Measurements from ENCODE around the gene GMDS.

GMDS gene

DNA sequence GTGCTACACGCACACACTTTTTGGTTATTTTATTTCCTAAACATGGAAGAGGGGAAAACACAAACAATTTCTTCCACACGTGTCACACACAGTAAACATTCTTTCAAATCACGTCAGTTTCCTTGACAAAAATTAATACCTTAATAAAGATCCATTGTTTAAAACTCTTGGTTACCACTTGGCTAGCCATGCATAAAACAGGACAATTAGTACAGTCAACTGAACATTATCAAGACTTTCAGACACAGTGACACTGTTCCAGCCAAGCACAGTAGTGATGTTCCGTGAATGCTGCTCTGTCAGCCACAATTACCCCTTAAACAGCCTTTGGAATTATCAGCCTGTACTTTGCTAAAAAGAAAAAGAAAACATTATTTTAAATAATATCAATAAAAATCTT lies 50.8 kb downstream of the GMDS start:
- ChIA-PET CTCF (interaction anchor here (1.1 to 1.8 kb wide), 6 partner anchors 12 to 598 kb away, joined by 3 to 9 read pairs (median 4); no protein-coding TSS in a partner anchor), POLR2A (no interaction called here)
- Histone ChIP-seq H3K9me3 (ENCODE audit: control extremely low read depth in 1 of 5, control insufficient read depth in 4 of 5, insufficient read depth in 2 of 5, low read depth in 1 of 5, low read length in 4 of 5) (peaks cover 0 to 8% (median 3%) of the 10 kb centered on the region in 5 experiments), H3K4me3 (ENCODE audit: control insufficient read depth in 1 of 7, extremely low read depth in 1 of 7, insufficient read depth in 4 of 7, low read depth in 2 of 7, low read length in 6 of 7) (no peak overlapping the region), H3K36me3 (ENCODE audit: control insufficient read depth in 4 of 4, insufficient read depth in 4 of 4, low read length in 3 of 4) (no peaks in the 10 kb centered on the region), H3K4me1 (ENCODE audit: control extremely low read depth in 1 of 4, control insufficient read depth in 4 of 4, insufficient read depth in 4 of 4, low read length in 3 of 4) (peaks cover 0 to 24% (median 3%) of the 10 kb centered on the region in 4 experiments), H3K27me3 (replicated peaks in 2 of 5; ENCODE audit: control insufficient read depth in 4 of 5, insufficient read depth in 5 of 5, low read length in 4 of 5) (no peaks in the 10 kb centered on the region), H3K27ac (ENCODE audit: insufficient read depth in 1 of 2, low read depth in 1 of 2, low read length in 2 of 2, poor library complexity in 1 of 2, severe bottlenecking in 2 of 2) (no peak overlapping the region)
- 89% methylated on average over 2 of the region's 4 CpGs for WGBS (ENCODE audit: insufficient coverage)
- no peak for DNase-seq

DNA sequence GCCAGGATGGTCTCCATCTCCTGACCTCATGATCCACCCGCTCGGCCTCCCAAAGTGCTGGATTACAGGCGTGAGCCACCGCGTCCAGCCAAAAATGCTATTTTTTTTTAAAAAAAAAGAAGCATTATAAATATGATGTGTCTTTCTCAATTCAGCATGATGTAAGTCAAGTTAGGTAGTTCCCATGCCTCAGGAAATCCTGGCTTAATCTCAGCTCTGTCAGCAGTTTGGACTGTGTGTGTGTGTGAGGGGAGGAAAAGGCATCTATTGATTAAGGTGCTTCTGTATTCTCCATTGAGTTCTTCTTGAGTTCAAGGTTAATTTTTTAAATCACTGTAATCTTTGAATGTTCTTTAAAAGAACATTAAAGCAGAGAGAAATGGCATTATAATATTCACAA lies 51.5 kb downstream of the GMDS start:
- CTCF ChIA-PET: interaction anchor here (0.9 to 1.8 kb wide), 4 partner anchors 11 to 597 kb away, joined by 3 to 9 read pairs (median 4); no protein-coding TSS in a partner anchor
- Histone ChIP-seq H3K4me3 (ENCODE audit: control insufficient read depth in 1 of 7, extremely low read depth in 1 of 7, insufficient read depth in 4 of 7, low read depth in 2 of 7, low read length in 6 of 7) (no peak overlapping the region), H3K4me1 (ENCODE audit: control extremely low read depth in 1 of 4, control insufficient read depth in 4 of 4, insufficient read depth in 4 of 4, low read length in 3 of 4) (peaks cover 0 to 30% (median 4%) of the 10 kb centered on the region in 4 experiments), H3K36me3 (ENCODE audit: control insufficient read depth in 4 of 4, insufficient read depth in 4 of 4, low read length in 3 of 4) (no peaks in the 10 kb centered on the region), H3K27ac (ENCODE audit: insufficient read depth in 1 of 2, low read depth in 1 of 2, low read length in 2 of 2, poor library complexity in 1 of 2, severe bottlenecking in 2 of 2) (no peak overlapping the region), H3K27me3 (replicated peaks in 2 of 5; ENCODE audit: control insufficient read depth in 4 of 5, insufficient read depth in 5 of 5, low read length in 4 of 5) (no peaks in the 10 kb centered on the region), H3K9me3 (ENCODE audit: control extremely low read depth in 1 of 5, control insufficient read depth in 4 of 5, insufficient read depth in 2 of 5, low read depth in 1 of 5, low read length in 4 of 5) (peaks cover 0 to 8% (median 3%) of the 10 kb centered on the region in 5 experiments)
- DNase-seq: no peak
- POLR2A ChIA-PET: no interaction called here
- no CpG with 5 or more reads among the region's 5 CpGs for WGBS (ENCODE audit: insufficient coverage)

DNA sequence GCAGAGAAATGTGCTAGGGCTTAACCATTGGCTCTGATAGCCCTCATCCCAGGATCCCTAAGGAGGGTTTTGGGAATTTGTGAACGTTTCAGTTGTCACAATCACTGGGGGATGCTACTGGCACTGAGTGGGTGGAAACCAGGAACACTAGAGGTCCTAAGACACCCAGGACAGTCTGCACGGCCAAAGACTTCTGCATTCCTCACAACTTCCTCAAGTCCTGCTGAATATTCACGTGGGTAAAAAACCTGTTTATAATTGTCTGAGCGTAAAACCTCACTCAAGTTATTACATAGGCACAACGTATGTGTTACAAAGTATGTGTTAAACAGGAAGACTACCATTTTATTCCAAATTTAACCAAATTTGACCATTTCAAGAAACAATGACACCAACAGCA lies 52.4 kb downstream of the GMDS start:
- peaks cover 0 to 8% (median 3%) of the 10 kb centered on the region in 5 experiments for H3K9me3 ChIP-seq (ENCODE audit: control extremely low read depth in 1 of 5, control insufficient read depth in 4 of 5, insufficient read depth in 2 of 5, low read depth in 1 of 5, low read length in 4 of 5)
- no peak overlapping the region for H3K27ac ChIP-seq (ENCODE audit: insufficient read depth in 1 of 2, low read depth in 1 of 2, low read length in 2 of 2, poor library complexity in 1 of 2, severe bottlenecking in 2 of 2)
- peaks cover 0 to 35% (median 4%) of the 10 kb centered on the region in 4 experiments for H3K4me1 ChIP-seq (ENCODE audit: control extremely low read depth in 1 of 4, control insufficient read depth in 4 of 4, insufficient read depth in 4 of 4, low read length in 3 of 4)
- ChIA-PET CTCF (interaction anchor here (0.8 to 2.5 kb wide), 4 partner anchors 12 to 299 kb away, joined by 3 to 9 read pairs (median 3); no protein-coding TSS in a partner anchor), POLR2A (interaction anchor here (0.6 kb wide), 1 partner anchor 32 kb away, joined by 3 read pairs; no protein-coding TSS in a partner anchor)
- WGBS (ENCODE audit: insufficient coverage): 0% methylated on average over 1 of the region's 5 CpGs
- DNase-seq: peak in 2 of 3 donors; percentile 57 to 74
- H3K36me3 ChIP-seq (ENCODE audit: control insufficient read depth in 4 of 4, insufficient read depth in 4 of 4, low read length in 3 of 4): no peaks in the 10 kb centered on the region
- no peak overlapping the region for H3K4me3 ChIP-seq (ENCODE audit: control insufficient read depth in 1 of 7, extremely low read depth in 1 of 7, insufficient read depth in 4 of 7, low read depth in 2 of 7, low read length in 6 of 7)
- no peaks in the 10 kb centered on the region for H3K27me3 ChIP-seq (replicated peaks in 2 of 5; ENCODE audit: control insufficient read depth in 4 of 5, insufficient read depth in 5 of 5, low read length in 4 of 5)

DNA sequence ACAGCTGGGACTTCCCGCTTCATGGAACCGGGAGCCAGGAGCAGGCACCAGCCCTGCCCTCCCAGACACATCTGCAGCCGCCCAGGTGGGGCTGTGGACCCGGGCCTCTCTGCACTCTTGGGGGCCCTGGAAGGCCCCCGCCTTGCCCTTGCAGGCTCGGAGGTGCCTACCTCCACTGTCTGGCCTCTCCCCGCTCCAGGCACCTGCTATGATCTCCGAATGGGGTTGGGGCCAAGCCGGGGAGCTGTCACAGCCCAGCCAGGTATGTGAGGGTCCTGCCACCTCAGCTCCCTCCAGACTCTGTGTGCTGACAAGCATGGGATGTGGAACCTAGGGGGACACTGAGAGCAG lies 54.0 kb downstream of the GMDS start:
- ChIA-PET POLR2A (interaction anchor here (1.3 kb wide), 1 partner anchor 30 kb away, joined by 3 read pairs; no protein-coding TSS in a partner anchor), CTCF (interaction anchor here (0.9 to 2.5 kb wide), 7 partner anchors 10 to 159 kb away, joined by 3 to 9 read pairs (median 3); no protein-coding TSS in a partner anchor)
- Histone ChIP-seq H3K4me3 (ENCODE audit: control insufficient read depth in 1 of 7, extremely low read depth in 1 of 7, insufficient read depth in 4 of 7, low read depth in 2 of 7, low read length in 6 of 7) (no peak overlapping the region), H3K27me3 (replicated peaks in 2 of 5; ENCODE audit: control insufficient read depth in 4 of 5, insufficient read depth in 5 of 5, low read length in 4 of 5) (no peaks in the 10 kb centered on the region), H3K36me3 (ENCODE audit: control insufficient read depth in 4 of 4, insufficient read depth in 4 of 4, low read length in 3 of 4) (no peaks in the 10 kb centered on the region), H3K27ac (ENCODE audit: insufficient read depth in 1 of 2, low read depth in 1 of 2, low read length in 2 of 2, poor library complexity in 1 of 2, severe bottlenecking in 2 of 2) (no peak overlapping the region), H3K9me3 (ENCODE audit: control extremely low read depth in 1 of 5, control insufficient read depth in 4 of 5, insufficient read depth in 2 of 5, low read depth in 1 of 5, low read length in 4 of 5) (peaks cover 0 to 8% (median 3%) of the 10 kb centered on the region in 5 experiments), H3K4me1 (ENCODE audit: control extremely low read depth in 1 of 4, control insufficient read depth in 4 of 4, insufficient read depth in 4 of 4, low read length in 3 of 4) (peaks cover 0 to 29% (median 3%) of the 10 kb centered on the region in 4 experiments)
- WGBS (ENCODE audit: insufficient coverage): 97% methylated on average over 9 of the region's 9 CpGs
- no peak for DNase-seq

DNA sequence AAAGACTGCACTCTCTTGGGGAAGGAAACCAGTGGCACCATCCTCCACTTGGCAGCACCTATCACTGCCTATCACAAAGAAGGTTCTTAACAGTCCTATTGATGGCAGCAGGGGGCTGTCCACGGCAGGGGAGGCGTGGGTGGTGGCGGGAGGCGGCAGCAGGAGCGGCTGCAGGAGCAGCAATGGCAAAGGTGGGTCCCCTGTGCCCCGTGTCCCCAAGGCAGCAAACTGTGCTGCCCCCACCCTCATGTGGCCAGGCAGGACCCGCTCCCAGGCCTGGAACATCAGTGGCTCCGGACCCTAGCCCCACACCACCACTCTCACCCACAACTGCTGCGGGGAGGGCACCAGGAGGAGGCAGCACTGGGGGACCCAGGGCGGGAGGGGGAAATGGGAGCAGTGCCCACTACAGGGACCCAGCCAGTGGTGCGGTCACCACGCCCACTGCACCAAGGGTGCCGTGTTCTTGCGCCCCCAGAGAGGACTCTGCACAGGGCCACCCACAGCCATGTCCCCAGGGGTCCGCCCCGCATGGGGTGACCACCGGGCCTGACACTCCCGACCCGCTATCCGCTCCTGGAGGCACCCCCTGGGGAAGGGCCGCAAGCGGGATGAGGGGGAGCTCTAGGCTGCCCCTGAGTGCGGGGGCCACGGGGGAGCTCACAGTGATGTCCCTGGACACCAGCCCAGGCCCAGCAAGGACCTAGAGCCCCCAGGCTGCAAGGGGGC lies 54.6 kb downstream of the GMDS start:
- POLR2A ChIA-PET: interaction anchor here (1.3 kb wide), 1 partner anchor 31 kb away, joined by 3 read pairs; no protein-coding TSS in a partner anchor
- peaks cover 0 to 26% (median 2%) of the 10 kb centered on the region in 4 experiments for H3K4me1 ChIP-seq (ENCODE audit: control extremely low read depth in 1 of 4, control insufficient read depth in 4 of 4, insufficient read depth in 4 of 4, low read length in 3 of 4)
- no peaks in the 10 kb centered on the region for H3K27me3 ChIP-seq (replicated peaks in 2 of 5; ENCODE audit: control insufficient read depth in 4 of 5, insufficient read depth in 5 of 5, low read length in 4 of 5)
- no peak for DNase-seq
- 96% methylated on average over 21 of the region's 24 CpGs for WGBS (ENCODE audit: insufficient coverage)
- no peak overlapping the region for H3K27ac ChIP-seq (ENCODE audit: insufficient read depth in 1 of 2, low read depth in 1 of 2, low read length in 2 of 2, poor library complexity in 1 of 2, severe bottlenecking in 2 of 2)
- CTCF ChIA-PET: interaction anchor here (0.9 to 2.5 kb wide), 5 partner anchors 10 to 156 kb away, joined by 3 to 9 read pairs (median 4); no protein-coding TSS in a partner anchor
- no peaks in the 10 kb centered on the region for H3K36me3 ChIP-seq (ENCODE audit: control insufficient read depth in 4 of 4, insufficient read depth in 4 of 4, low read length in 3 of 4)
- peaks cover 0 to 8% (median 3%) of the 10 kb centered on the region in 5 experiments for H3K9me3 ChIP-seq (ENCODE audit: control extremely low read depth in 1 of 5, control insufficient read depth in 4 of 5, insufficient read depth in 2 of 5, low read depth in 1 of 5, low read length in 4 of 5)
- no peak overlapping the region for H3K4me3 ChIP-seq (ENCODE audit: control insufficient read depth in 1 of 7, extremely low read depth in 1 of 7, insufficient read depth in 4 of 7, low read depth in 2 of 7, low read length in 6 of 7)

DNA sequence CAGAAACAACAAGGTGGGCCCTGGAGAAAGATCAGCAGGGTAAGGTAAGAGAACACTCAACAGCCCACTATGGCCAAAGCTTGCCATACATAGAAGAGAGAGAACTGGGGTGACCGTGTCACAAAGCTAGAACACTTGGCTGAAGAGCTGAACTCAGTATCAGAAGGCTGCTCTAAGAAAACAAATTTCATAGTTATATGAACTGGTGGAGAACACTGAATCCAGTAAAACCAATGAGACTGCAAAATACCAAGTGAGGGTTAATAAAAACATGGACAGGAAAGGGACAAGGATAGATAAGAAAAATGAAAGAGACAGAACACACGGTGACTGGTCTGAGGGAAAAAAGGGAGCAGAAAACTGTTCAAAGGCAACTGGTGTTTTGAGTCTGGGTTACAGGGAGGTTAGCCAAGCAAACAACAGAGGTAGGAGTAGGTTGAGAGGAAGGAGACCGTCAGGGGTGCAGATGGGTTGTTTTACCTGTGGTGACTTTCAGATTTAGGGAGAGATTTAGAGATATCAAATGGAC lies 56.5 kb downstream of the GMDS start:
- ChIA-PET CTCF (interaction anchor here (0.6 to 1.1 kb wide), 6 partner anchors 8 to 295 kb away, joined by 3 to 5 read pairs (median 4); no protein-coding TSS in a partner anchor), POLR2A (no interaction called here)
- DNase-seq: no peak
- 36% methylated on average over 2 of the region's 3 CpGs for WGBS (ENCODE audit: insufficient coverage)
- Histone ChIP-seq H3K36me3 (ENCODE audit: control insufficient read depth in 4 of 4, insufficient read depth in 4 of 4, low read length in 3 of 4) (no peaks in the 10 kb centered on the region), H3K27me3 (replicated peaks in 2 of 5; ENCODE audit: control insufficient read depth in 4 of 5, insufficient read depth in 5 of 5, low read length in 4 of 5) (no peaks in the 10 kb centered on the region), H3K27ac (ENCODE audit: insufficient read depth in 1 of 2, low read depth in 1 of 2, low read length in 2 of 2, poor library complexity in 1 of 2, severe bottlenecking in 2 of 2) (no peak overlapping the region), H3K4me3 (ENCODE audit: control insufficient read depth in 1 of 7, extremely low read depth in 1 of 7, insufficient read depth in 4 of 7, low read depth in 2 of 7, low read length in 6 of 7) (no peak overlapping the region), H3K4me1 (ENCODE audit: control extremely low read depth in 1 of 4, control insufficient read depth in 4 of 4, insufficient read depth in 4 of 4, low read length in 3 of 4) (peaks cover 0 to 28% (median 5%) of the 10 kb centered on the region in 4 experiments), H3K9me3 (ENCODE audit: control extremely low read depth in 1 of 5, control insufficient read depth in 4 of 5, insufficient read depth in 2 of 5, low read depth in 1 of 5, low read length in 4 of 5) (peaks cover 0 to 8% (median 3%) of the 10 kb centered on the region in 5 experiments)

All from common myeloid progenitor, CD34-positive (primary cell).